ENCODE results near the gene LRRN4CL.

GRCh38 chr11:62647609-62648005 lies 41.7 kb downstream of the LRRN4CL start:
- TF ChIP-seq POLR2A (IDR thresholded peaks at IDR 0.05) (no peak), CTCF (IDR thresholded peaks at IDR 0.05) (no peak)
